Astrocyte (in vitro differentiated cells and primary cell): ENCODE data around the gene CPLX4. TPM values are rescaled to one million over a fixed set of nuclear protein-coding genes. Genes with fewer than 3 reads are reported as not detected.

Experiments
- DNase-seq: peaks from one replicate; pipeline ENCODE4 v3.0.0-alpha.2; 2010; ENCODE audit warnings: low read depth
- FAIRE-seq: peaks from 2 replicates; lab custom pipeline; 2011; peaks lifted over from hg19 to GRCh38; lab: Jason Lieb, UNC
- H2AFZ ChIP-seq: 2 replicates; pipeline ENCODE4 v1.6.0; 2012; ENCODE audit warnings: low read depth, low read length, inconsistent platforms
- H3K27ac ChIP-seq: 2 replicates; pipeline ENCODE4 v1.5.1; 2011; ENCODE audit warnings: low read depth, low read length, inconsistent platforms
- H3K27me3 ChIP-seq: 2 replicates; pipeline ENCODE4 v1.6.0; 2011; ENCODE audit warnings: low read length, inconsistent platforms; ENCODE audit not compliant: insufficient read depth
- H3K36me3 ChIP-seq: 2 replicates; pipeline ENCODE4 v1.5.1; 2011; ENCODE audit warnings: low read length, inconsistent platforms; ENCODE audit not compliant: insufficient read depth
- H3K4me1 ChIP-seq: 2 replicates; pipeline ENCODE4 v1.5.1; 2011; ENCODE audit warnings: low read length, inconsistent platforms; ENCODE audit not compliant: insufficient read depth
- H3K4me2 ChIP-seq: 2 replicates; pipeline ENCODE4 v1.6.0; 2012; ENCODE audit warnings: low read length, inconsistent platforms
- H3K4me3 ChIP-seq: 2 replicates; pipeline ENCODE4 v1.5.1; 2011; ENCODE audit warnings: low read depth, mild to moderate bottlenecking, low read length, inconsistent platforms; ENCODE audit not compliant: insufficient read depth
- H3K79me2 ChIP-seq: 2 replicates; pipeline ENCODE4 v1.6.0; 2012; ENCODE audit warnings: mild to moderate bottlenecking, low read length, inconsistent platforms; ENCODE audit not compliant: insufficient read depth
- H3K9ac ChIP-seq: 2 replicates; pipeline ENCODE4 v1.6.0; 2012; ENCODE audit warnings: mild to moderate bottlenecking, low read length, inconsistent platforms
- H3K9me3 ChIP-seq: 2 replicates; pipeline ENCODE4 v1.5.1; 2012; ENCODE audit warnings: low read depth, mild to moderate bottlenecking, low read length, inconsistent platforms; ENCODE audit not compliant: insufficient read depth
- H4K20me1 ChIP-seq: 2 replicates; pipeline ENCODE4 v1.6.0; 2012; ENCODE audit warnings: low read length, inconsistent platforms; ENCODE audit not compliant: insufficient read depth
- H3K27ac Mint-ChIP-seq: one replicate; pipeline ENCODE4 v1.8.0; 2021; ENCODE audit warnings: mild to moderate bottlenecking, mixed read lengths; ENCODE audit not compliant: unreplicated experiment
- H3K27me3 Mint-ChIP-seq: one replicate; pipeline ENCODE4 v1.8.0; 2021; ENCODE audit warnings: low read depth, mixed read lengths; ENCODE audit not compliant: unreplicated experiment
- H3K36me3 Mint-ChIP-seq: one replicate; pipeline ENCODE4 v1.8.0; 2021; ENCODE audit warnings: low read depth, mixed read lengths; ENCODE audit not compliant: unreplicated experiment
- H3K4me1 Mint-ChIP-seq: one replicate; pipeline ENCODE4 v1.8.0; 2021; ENCODE audit warnings: low read depth, mixed read lengths; ENCODE audit not compliant: unreplicated experiment
- H3K4me3 Mint-ChIP-seq: one replicate; pipeline ENCODE4 v1.8.0; 2021; ENCODE audit warnings: mild to moderate bottlenecking, moderate library complexity, mixed read lengths; ENCODE audit not compliant: unreplicated experiment
- H3K9me3 Mint-ChIP-seq: one replicate; pipeline ENCODE4 v1.8.0; 2021; ENCODE audit warnings: mild to moderate bottlenecking, mixed read lengths; ENCODE audit not compliant: unreplicated experiment
- CTCF ChIP-seq: IDR thresholded peaks from 2 replicates; pipeline ENCODE4 v1.5.1; 2011; ENCODE audit warnings: low read depth, mild to moderate bottlenecking, inconsistent platforms, low read length, moderate library complexity; ENCODE audit not compliant: insufficient read depth
- EZH2 ChIP-seq: IDR thresholded peaks from 2 replicates; pipeline ENCODE4 v1.6.1; 2012; ENCODE audit warnings: mild to moderate bottlenecking, low read length, inconsistent platforms; ENCODE audit not compliant: insufficient read depth
- total RNA-seq: library from RNA; stranded (reverse); gene quantifications from 2 replicates; pipeline ENCODE4 v1.2.1, GENCODE V29; 2021

CPLX4 gene
- total RNA-seq, 1 donor from 2014 or later = not detected

- Histone ChIP-seq H3K4me2 (no peak overlapping the region), H3K9ac (no peak overlapping the region), H3K4me1 (no peaks in the 10 kb centered on the region), H3K27ac (no peak overlapping the region), H3K9me3 (no peaks in the 10 kb centered on the region), H2AFZ (no peak overlapping the region), H3K4me3 (no peak overlapping the region), H3K79me2 (no peaks in the 10 kb centered on the region), H3K27me3 (peaks cover 32% of the 10 kb centered on the region), H3K36me3 (no peaks in the 10 kb centered on the region), H4K20me1 (no peaks in the 10 kb centered on the region)
- H3K9me3 Mint-ChIP-seq = no peaks in the 10 kb centered on the region
- H3K27ac Mint-ChIP-seq = no peak overlapping the region
- H3K4me1 Mint-ChIP-seq = no peaks in the 10 kb centered on the region
- peaks cover 50% of the 10 kb centered on the region for H3K27me3 Mint-ChIP-seq
- FAIRE-seq = no peak
- no peak for TF ChIP-seq CTCF
- no peak for TF ChIP-seq EZH2
- H3K36me3 Mint-ChIP-seq = no peaks in the 10 kb centered on the region
- DNase-seq = no peak
- no peak overlapping the region for H3K4me3 Mint-ChIP-seq
Observed at GRCh38 chr18:59293317-59293716, 25.1 kb downstream of the CPLX4 start.

GRCh38 chr18:59286341-59286740, 32.1 kb downstream of the CPLX4 start:
- no peak for FAIRE-seq
- H3K27ac Mint-ChIP-seq = no peak overlapping the region

More at GRCh38 chr18:59286341-59286740, 32.1 kb downstream of the CPLX4 start:
- Histone ChIP-seq H2AFZ (no peak overlapping the region), H3K4me1 (no peaks in the 10 kb centered on the region), H3K9me3 (no peaks in the 10 kb centered on the region), H3K4me3 (no peak overlapping the region), H3K79me2 (no peaks in the 10 kb centered on the region), H3K36me3 (no peaks in the 10 kb centered on the region), H3K4me2 (no peak overlapping the region), H4K20me1 (no peaks in the 10 kb centered on the region), H3K27me3 (peaks cover 48% of the 10 kb centered on the region), H3K27ac (no peak overlapping the region), H3K9ac (no peak overlapping the region)
- no peaks in the 10 kb centered on the region for H3K36me3 Mint-ChIP-seq
- DNase-seq = no peak
- no peak overlapping the region for H3K4me3 Mint-ChIP-seq
- TF ChIP-seq EZH2 (no peak), CTCF (no peak)
- H3K4me1 Mint-ChIP-seq = no peaks in the 10 kb centered on the region
- H3K27me3 Mint-ChIP-seq = peaks cover 39% of the 10 kb centered on the region
- H3K9me3 Mint-ChIP-seq = no peaks in the 10 kb centered on the region
